GM20000 (cell line): ENCODE measurements around the gene ASTN2.

Experiments used
- DNase-seq: peaks from one replicate; pipeline ENCODE4 v3.0.0; 2012; ENCODE audit warnings: low spot score
- TF ChIP-seq, protein P1 (sequence below): IDR thresholded peaks from 2 replicates; pipeline ENCODE4 v1.5.1; 2012; ENCODE audit warnings: mild to moderate bottlenecking, control low read depth; ENCODE audit errors: extremely low read depth, missing control alignments

Gene ASTN2

DNA sequence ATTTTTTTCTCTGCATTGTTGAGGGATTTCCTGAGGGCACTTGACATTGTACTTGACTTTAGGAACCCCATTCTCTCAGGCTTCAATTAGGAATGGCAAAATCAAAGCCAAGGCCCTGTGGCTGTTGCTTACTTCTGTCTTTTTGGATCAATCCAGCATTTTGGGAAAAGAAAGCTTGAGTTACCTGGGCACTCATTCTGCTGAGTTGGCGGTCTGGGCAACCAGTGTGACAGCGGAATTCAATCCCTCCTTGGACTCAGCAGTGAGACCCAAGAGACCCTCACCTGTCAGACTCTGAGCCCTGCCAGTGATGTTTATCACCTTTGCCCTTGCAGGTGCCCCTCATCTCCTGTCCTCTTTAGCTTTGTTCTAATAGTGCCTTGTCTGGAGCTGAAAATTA is 1036.0 kb downstream of the ASTN2 start:
- TF ChIP-seq, protein P1, sequence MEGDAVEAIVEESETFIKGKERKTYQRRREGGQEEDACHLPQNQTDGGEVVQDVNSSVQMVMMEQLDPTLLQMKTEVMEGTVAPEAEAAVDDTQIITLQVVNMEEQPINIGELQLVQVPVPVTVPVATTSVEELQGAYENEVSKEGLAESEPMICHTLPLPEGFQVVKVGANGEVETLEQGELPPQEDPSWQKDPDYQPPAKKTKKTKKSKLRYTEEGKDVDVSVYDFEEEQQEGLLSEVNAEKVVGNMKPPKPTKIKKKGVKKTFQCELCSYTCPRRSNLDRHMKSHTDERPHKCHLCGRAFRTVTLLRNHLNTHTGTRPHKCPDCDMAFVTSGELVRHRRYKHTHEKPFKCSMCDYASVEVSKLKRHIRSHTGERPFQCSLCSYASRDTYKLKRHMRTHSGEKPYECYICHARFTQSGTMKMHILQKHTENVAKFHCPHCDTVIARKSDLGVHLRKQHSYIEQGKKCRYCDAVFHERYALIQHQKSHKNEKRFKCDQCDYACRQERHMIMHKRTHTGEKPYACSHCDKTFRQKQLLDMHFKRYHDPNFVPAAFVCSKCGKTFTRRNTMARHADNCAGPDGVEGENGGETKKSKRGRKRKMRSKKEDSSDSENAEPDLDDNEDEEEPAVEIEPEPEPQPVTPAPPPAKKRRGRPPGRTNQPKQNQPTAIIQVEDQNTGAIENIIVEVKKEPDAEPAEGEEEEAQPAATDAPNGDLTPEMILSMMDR, result no peak
- DNase-seq, result no peak

DNA sequence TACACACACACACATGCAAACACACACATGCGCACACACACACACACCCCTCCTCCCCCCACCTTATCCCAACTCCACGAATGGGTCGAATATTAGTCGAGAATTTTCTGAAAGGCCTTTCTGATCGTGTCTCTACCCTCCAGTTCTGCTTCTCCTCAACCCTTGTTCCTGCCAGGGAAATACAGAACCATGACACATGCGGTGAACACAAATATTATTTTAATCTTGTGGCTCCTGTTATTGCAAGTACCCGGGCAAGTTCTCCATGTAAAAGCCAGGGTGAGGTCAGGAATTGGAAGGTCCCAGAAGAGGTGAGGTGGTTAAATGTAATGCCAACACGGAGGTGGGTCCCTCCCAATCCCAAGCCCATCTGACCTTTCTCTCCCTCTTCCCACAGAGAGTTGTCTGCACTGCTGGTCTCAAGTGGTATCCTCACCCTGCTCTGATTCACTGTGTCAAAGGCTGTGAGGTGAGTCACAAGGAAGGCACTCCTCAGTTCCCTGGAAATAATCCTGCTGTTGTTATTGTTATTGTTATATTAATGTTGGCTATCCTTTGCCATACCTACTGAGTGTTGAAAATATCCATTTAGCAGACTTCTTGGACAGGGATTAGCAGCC is 1037.6 kb downstream of the ASTN2 start:
- TF ChIP-seq, protein P1, result no peak
- no peak for DNase-seq
